Mucosa of descending colon (tissue), 3 donors: ENCODE measurements around the gene PLK3. TPM values are rescaled to one million over a fixed set of nuclear protein-coding genes. Genes with fewer than 3 reads are reported as not detected.

ENCODE experiments used
- ATAC-seq: fragments of 200-7000 bp; cut with Tn5 transposase; one replicate; pipeline ENCODE4 v1.9.1; 2020; ENCODE audit warnings: mild to moderate bottlenecking, moderate library complexity
- DNase-seq, 3 donors: peaks; one replicate each; pipeline ENCODE4 v3.0.0-alpha.2; 2020
- H3K36me3 ChIP-seq: fragments of 200-600 bp; one replicate; pipeline ENCODE4 v1.8.0; 2021; ENCODE audit warnings: low read depth, mild to moderate bottlenecking
- H3K4me1 ChIP-seq: fragments of 200-600 bp; one replicate; pipeline ENCODE4 v1.8.0; 2021; ENCODE audit warnings: low read depth, mild to moderate bottlenecking
- H3K4me3 ChIP-seq: fragments of 200-600 bp; one replicate; pipeline ENCODE4 v1.8.0; 2021; ENCODE audit warnings: mild to moderate bottlenecking
- H3K9me3 ChIP-seq: fragments of 200-600 bp; one replicate; pipeline ENCODE4 v1.8.0; 2021; ENCODE audit warnings: mild to moderate bottlenecking
- CTCF ChIP-seq: fragments of 200-600 bp; IDR thresholded peaks from one replicate; pipeline ENCODE4 v1.8.0; 2022; ENCODE audit warnings: antibody characterized with exemption, mild to moderate bottlenecking
- intact Hi-C, 2 donors: fragments of 100-400 bp; cut with DNase I in 1 of 2; cut with micrococcal nuclease in 1 of 2; formaldehyde crosslinking; loops; one replicate each; pipeline versions ENCODE4 v1.11.0 to v1.11.1; 2022; cut with DNase I, micrococcal nuclease
- total RNA-seq, 3 donors: library from RNA; stranded (reverse); fragmentation: NEBNext Ultra II Directional in 2 of 3; extraction: Animal tissue kit (Norgen Biotek cat#: 25700) in 2 of 3; gene quantifications; one replicate each; pipeline versions ENCODE4 v1.2.1 to v1.2.4, GENCODE V29; 2021 to 2023
- donor health status: DM: no; HTN: no; CAD: no; lungs with moderate emphysema.
- donor health status: DM: no; HTN: no; CAD: no.
- donor health status: DM: no; HTN: yes; CAD: no.

Gene PLK3
- total RNA-seq, 3 donors from 2014 or later = 6.4 to 14.5 (median 12.0) TPM

GRCh38 chr1:44775078-44775929 lies 24.9 kb upstream of the PLK3 start, which contains the start of gene RPS8:
Gene RPS8 (plus strand): TSS chr1:44775540. CDS start chr1:44775597, 57 bp downstream.
- intact Hi-C loops = no loop called here

GRCh38 chr1:44775930-44776729 lies 24.0 kb upstream of the PLK3 start:
- peak overlapping the region; percentile 88 for H3K4me3 ChIP-seq

More at GRCh38 chr1:44775078-44775929, 24.9 kb upstream of the PLK3 start, which contains the start of gene RPS8:
- no peaks in the 10 kb centered on the region for H3K36me3 ChIP-seq
- H3K4me3 ChIP-seq = peak within 1 kb of the TSS; percentile 88
- H3K9me3 ChIP-seq = no peaks in the 10 kb centered on the region
- DNase-seq (peak; percentile 92 to 97 (median 93)), ATAC-seq (peak; percentile 94)
- no peak for TF ChIP-seq CTCF
- H3K4me1 ChIP-seq = peaks cover 19% of the 10 kb centered on the region

GRCh38 chr1:44776730-44777068 lies 23.5 kb upstream of the PLK3 start:
- Histone ChIP-seq H3K4me1 (peaks cover 19% of the 10 kb centered on the region), H3K36me3 (no peaks in the 10 kb centered on the region), H3K9me3 (no peaks in the 10 kb centered on the region), H3K4me3 (no peak overlapping the region)
- ATAC-seq (no peak), DNase-seq (no peak)
- TF ChIP-seq CTCF = no peak
- intact Hi-C loops = no loop called here

More at GRCh38 chr1:44775930-44776729, 24.0 kb upstream of the PLK3 start:
- Histone ChIP-seq H3K4me1 (peaks cover 19% of the 10 kb centered on the region), H3K36me3 (no peaks in the 10 kb centered on the region), H3K9me3 (no peaks in the 10 kb centered on the region)
- TF ChIP-seq CTCF = no peak
- peak in 2 of 3 donors; percentile 51 to 75 for DNase-seq
- intact Hi-C loops = no loop called here
- peak; percentile 44 for ATAC-seq

GRCh38 chr1:44777547-44777946 lies 22.6 kb upstream of the PLK3 start:
- ATAC-seq (no peak), DNase-seq (no peak)
- H3K9me3 ChIP-seq = no peaks in the 10 kb centered on the region
- peaks cover 19% of the 10 kb centered on the region for H3K4me1 ChIP-seq
- H3K36me3 ChIP-seq = no peaks in the 10 kb centered on the region
- H3K4me3 ChIP-seq = no peak overlapping the region
- intact Hi-C loops = no loop called here
- TF ChIP-seq CTCF = no peak

GRCh38 chr1:44777969-44778635 lies 22.1 kb upstream of the PLK3 start:
- Histone ChIP-seq H3K4me3 (no peak overlapping the region), H3K9me3 (no peaks in the 10 kb centered on the region), H3K4me1 (peaks cover 19% of the 10 kb centered on the region), H3K36me3 (no peaks in the 10 kb centered on the region)
- DNase-seq (no peak), ATAC-seq (no peak)
- no peak for TF ChIP-seq CTCF
- intact Hi-C loops = no loop called here
